HG03066 (cell line): Measurements from ENCODE around the gene TIMM50.
"Not testable (repeated sequence)": the region's sequence is repeated elsewhere in the genome, so short reads cannot be mapped to it uniquely, and the experiment has no call there.

Experiments used
- ATAC-seq: cut with Tn5 transposase; IDR thresholded peaks from one replicate; pipeline ENCODE4 v1.9.1; 2021; ENCODE audit warnings: low read depth; ENCODE audit not compliant: unreplicated experiment

TIMM50 gene

DNA sequence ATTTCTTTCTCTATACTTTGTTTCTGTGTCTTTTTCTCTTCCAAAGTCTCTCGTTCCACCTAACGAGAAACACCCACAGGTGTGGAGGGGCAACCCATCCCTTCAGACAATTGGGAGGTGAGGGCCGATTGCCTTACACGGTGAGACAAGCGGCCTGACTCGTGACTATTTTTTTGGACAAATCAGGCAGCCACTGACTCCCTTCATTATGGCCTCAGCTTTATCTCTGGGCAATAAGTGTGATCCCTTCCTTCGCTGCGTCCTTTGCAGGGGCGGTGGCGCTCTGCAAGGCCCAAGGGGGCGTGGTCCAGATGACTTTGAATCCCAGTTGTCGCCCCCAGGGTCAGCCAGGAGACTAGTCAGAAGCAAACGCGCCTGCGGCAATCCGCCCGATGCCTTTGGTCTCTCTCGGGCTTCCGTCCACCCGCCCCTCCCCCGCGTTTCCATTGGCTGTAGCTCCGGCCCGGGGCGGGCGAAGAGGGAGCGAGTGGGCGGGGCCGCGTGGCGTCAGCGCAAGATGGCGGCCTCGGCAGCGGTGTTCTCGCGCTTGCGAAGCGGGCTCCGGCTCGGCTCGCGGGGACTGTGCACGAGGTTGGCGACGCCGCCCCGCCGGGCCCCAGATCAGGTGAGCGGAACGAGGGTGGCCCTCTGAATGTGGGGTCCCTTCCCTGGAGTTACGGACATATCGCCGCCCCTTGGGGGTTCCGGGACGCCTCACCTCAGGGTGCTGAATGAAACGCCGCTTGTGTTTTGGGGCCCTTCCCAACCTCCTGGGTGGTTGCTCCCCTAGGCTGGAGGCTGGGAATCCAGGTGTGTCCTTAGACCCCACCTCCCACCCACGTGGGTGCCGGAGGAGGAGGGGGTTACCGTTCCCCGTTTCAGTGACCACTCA, at the start of gene TIMM50:
Gene TIMM50, plus strand, starts transcription at position 502 of the 892 bp plus-strand sequence. Its CDS starts 16 bp downstream, at position 518.
- ATAC-seq = peak; percentile 81

DNA sequence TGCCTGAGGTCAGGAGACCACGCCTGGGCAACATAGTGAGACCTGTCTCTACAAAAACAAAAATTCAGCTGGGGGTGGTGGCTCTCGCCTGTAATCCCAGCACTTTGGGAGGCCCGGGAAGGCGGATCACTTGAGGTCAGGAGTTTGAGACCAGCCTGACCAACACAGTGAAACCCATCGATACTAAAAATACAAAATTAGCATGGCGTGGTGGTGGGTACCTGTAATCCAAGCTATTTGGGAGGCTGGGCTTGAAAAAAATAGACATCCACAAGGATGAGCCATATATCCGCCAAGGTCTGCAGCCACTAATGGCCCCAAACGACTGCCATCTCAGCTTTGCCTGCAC, 48.0 kb upstream of the TIMM50 start:
- ATAC-seq = no peak

DNA sequence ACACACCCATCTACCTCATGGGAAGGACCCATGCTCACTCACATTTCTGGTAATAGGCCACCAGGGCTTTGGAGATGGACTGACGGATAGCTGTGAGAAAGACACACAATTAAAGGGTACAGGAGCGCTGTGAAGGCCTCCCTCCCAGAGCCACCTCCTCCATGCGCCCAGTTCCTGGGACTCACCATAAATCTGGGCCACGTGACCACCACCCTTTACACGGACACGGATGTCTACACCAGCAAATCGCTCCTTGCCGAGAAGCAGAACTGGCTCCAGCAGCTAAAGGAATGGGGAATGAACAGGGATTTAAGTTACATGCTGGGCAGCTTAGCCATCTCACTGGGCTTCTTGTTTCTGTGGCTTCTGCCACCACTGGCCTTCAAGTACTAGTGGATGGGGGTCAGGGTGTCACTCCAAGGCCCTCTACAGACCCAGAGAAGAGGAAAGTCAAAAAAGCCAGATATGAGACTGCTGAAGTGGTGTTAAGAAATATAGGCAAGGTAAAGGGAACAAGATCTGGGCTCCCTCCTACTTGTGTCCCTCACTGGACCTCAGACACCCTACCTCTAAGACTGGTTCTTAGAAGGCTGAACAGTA, 47.1 kb upstream of the TIMM50 start:
- ATAC-seq = no peak

DNA sequence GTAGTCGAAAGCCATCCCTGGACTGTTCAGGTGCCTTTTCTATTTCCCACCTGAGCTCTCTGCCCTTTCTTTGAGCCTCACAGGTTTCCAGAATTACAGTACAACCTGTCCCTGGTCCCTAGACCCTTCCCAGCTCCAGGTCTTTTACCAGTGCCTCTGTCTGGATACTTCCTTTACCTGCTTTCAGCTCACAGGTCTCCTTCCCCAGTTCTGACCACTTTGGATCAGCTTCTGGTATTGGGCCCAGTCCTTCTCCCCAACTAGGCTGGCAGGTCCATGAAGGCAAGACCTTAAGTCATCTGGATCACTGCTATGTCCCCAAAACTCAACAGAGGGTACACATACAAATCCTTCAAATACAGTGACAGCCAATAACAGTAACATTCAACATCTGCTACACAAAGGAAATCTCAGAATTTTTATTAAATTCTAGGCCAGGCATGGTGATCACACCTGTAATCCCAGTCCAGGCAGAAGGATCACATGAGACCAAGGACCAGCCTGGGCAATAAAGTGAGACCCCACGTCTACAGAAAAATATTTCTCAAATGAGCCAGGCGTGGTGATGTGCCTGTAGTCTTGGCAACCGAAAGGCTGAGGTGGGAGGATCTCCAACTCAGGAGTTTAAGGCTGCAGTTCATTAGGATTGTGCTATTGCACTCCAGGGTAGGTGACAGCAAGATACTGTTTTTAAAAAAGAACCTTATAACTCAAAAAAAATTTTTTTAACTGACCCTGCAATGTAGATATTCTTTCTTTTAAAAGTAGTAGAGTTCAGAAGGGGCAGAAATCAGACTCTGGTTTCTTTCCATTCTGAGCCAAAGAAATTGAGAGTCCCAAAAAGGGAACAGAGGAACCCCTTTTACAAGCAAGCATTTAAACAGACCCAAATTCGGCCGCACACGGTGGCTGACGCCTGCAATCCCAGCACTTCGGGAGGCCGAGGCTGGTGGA, 46.2 kb upstream of the TIMM50 start:
- ATAC-seq = no peak

DNA sequence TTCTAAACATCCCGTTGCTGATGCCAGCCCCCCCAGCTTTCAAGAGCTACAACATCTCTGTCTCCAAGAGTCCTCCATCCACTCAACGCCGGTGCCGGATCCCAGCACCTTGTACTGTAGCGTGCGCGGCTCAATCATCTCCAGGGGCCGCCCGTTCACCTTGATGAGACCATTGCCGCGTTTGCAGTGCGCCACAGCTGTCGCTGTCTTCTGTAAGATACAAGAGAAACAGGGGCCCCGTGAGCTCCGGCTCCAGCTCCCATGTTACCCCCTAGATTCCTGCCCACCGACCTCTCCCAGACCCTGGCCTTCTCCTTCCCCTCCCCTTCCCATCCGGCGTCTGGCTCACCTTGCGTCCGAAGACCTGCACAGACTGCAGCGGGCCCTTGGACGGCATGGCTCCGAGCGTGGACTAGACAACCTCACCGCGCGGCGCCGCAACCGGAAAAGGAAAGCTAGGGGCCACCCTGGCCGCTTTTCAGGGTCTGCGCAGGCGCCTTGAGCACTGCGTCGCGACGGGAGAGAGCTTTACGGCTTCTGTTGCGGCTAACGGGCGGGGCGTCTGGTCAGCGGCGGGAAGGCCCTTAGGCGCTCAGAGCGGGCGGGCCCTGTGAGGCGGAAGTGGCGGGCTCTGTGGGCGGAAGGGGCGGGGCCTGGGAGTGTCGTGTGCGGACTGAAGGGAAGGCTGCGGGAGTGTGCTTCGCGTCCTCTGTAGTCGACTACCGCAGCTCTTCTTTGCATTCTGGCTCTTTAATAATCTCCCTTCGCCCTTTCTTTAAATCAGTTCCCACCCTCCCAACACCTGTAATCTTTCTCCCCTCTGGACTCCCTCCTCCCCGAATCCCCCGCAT, 44.9 kb upstream of the TIMM50 start, which contains the start of gene RPS16:
Gene RPS16, minus strand, starts transcription at position 451 of the 851 bp plus-strand sequence. Its CDS starts 54 bp downstream, at position 397.
- ATAC-seq = peak; percentile 89

DNA sequence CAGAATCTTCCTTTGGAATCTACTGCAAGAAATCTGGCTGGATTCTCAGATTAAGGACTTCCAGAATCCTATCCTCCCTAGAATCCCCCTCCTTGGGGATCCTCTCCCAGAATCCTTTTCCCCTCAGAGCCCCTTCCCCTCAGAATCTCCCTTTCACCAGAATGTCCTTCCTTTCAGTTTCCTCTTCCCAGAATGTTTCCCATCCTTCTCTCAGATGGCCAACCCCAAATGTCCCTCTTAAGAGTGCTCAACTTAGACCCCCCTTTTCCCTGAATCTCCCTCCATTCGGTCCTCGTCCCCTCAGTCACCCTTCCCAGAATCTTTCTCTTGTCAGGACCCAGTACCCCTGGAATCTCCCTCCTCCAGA, 44.3 kb upstream of the TIMM50 start:
- ATAC-seq = no peak

DNA sequence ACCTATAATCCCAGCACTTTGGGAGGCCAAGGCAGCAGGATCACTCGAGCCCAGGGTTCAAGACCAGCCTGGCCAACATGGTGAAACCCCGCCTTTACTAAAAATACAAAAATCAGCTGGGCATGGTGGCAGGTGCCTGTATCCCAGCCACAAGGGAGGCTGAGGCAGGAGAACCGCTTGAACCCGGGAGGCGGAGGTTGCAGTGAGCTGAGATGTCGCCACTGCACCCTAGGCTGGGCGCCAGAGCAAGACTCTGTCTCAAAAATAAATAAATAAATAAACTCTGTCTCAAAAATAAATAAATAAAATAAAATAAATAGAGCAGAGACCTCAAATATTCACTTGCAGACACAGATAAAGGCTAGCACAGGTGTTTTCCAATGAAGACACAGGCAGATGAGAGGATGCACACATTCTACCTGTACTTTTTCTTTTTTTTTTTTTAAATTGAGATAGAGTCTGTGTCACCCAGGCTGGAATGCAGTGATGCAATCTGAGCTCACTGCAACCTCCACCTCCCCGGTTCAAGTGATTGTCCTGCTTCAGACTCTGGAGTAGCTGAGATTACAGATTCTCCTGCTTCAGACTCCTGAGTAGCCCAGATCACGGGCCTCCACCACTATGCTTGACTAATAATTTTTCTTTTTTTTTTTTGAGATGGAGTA, 42.2 kb upstream of the TIMM50 start:
- no peak for ATAC-seq

DNA sequence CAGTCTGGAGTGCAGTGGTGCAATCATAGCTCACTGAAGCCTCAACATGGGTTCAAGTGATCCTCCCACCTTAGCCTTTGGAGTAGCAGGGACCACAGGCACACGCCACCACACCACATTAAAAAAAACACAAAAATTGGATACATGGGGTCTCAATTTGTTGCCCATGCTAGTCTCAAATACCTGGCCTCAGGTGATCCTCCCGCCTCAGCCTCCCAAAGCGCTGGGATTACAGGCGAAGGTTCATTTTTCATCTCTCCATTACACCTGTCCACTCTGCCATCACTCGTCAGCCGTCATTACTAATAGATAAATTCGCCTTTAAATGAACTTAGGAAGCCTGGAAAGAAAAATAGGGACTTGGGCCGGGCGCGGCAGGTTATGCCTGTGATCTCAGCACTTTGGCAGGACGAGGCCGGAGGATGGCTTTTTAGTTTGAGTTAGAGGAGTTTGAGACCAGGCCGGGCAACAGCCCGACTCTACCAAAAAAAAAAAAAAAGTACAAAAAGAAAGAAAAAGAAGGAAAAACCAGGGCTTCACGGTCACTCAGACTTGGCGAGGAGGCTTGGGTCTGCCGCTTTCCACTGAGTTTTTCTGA, 35.9 kb upstream of the TIMM50 start:
- no peak for ATAC-seq

DNA sequence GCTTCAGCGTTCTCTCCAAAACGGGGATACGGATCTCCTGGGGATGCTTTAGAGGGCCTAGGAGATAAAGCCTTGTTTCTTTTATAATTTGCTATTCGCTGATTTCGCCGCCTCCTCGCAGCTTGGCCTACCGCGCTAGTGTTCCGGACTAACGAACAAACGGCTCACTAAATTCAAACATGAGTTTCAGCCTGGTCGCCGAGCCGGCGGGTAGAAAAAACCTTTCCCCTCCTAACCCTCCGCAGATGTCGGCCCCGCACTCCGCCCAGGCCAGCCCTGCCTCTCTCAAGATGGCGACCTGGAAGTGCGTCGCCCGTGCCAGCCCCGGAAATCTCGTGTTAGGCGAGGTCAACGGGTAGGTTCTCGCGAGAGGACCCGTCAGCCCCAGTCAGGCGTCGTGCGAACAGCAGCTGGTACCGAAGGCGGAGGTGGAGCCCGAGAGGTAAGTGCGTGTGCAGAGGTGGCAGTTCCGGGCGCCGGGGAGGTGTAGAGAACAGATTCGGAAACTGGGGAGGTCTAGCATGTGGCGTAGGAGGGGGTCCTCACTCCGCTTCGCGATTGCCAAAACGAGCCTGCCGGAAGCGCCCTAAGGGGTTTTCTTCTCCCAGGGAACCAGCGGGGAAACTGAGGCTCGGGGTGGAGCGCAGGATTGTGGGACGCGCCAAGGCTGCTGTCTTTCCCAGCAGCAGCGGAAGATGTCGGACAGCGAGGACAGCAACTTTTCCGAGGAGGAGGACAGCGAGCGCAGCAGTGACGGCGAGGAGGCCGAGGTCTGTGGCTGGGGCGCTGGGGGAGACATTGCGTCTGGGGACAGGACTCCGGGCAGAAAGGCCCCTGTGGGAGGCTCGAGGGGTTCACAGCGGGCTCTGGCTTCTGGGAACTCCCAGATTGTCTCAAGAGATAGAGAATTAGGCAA, 35.2 kb upstream of the TIMM50 start, which contains the start of gene SUPT5H:
Gene SUPT5H, plus strand, starts transcription at position 387 of the 916 bp plus-strand sequence. Its CDS starts 309 bp downstream, at position 696.
- peak; percentile 71 for ATAC-seq

DNA sequence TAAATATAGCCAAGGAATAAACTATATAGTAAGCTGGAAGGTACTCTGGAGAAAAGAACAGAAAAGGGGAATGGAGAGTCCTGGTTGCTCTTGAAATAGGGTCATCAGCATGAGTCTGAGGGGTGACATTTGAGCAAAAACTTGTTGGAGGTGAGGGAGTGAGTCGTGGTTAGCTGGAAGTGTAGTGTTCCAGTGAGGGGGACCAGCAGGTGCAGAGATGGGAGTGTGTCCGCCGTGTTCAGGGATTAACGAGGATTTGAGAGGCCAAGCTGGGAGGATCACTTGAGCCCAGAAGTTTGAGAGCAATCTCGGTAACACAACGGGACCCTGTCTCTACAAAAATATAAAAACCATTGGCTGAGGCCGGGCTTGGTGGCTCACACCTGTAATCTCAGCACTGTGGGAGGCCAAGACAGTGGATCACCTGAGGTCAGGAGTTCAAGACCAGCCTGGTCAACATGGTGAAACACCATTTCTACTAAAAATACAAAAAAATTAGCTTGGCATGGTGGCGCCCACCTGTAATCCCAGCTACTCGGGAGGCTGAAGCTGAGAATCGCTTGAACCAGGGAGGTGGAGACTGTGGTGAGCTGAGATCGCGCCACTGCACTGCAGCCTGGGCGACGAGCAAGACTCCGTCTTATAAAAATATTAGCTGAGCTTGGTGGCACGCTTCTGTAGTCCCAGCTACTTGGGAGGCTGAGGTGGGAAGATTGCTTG, 34.1 kb upstream of the TIMM50 start:
- no peak for ATAC-seq

DNA sequence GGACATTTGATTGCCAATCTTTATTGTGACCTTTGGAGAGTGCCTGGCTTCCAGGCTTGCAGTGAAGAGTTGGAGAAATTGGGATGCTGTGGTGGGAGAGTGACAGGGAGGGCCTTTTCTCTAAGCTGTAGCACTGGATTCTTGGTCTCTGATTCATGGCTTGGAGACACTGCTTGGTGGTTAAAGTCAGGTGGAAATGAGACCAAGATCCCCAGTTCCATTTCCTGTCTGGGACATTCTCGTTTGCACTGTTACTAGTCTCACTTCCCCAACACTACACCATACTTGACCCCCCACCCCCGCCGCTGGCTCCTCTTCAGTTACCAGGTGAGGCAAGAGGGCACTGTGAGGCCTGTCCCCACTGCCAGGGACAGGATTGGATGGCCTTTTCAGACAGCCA, 32.4 kb upstream of the TIMM50 start:
- no peak for ATAC-seq

DNA sequence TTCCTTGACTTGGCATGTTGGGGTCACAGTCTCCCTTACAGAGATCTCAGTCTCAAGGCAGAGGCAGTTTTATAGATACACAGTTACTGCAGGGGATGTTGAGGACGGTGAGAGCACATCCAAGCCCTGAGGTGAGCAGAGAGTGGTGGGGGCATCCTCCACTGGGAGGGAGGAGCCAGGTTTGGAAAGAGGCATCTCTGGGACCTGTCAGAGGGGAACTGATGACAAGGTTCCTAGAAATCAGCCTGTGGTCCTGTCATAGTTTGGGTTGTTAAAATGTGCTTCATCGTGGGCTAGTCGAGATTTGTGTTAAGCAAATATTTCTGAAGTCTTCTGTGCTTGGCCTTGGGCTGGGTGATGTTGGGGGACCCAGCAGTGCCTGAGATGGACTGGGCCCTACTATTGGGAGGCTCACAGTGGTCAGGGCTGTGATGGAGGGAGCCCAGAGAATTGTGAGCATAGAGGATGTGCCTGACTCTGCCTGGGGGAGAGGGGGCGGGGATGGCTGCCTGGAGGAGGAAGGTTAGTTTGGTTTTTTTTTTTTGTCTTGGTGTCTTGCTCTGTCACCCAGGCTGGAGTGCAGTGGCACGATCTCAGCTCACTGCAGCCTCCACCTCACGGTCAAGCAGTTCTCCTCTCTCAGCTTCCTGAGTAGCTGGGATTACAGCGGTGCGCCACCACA, 31.4 kb upstream of the TIMM50 start:
- ATAC-seq = no peak

DNA sequence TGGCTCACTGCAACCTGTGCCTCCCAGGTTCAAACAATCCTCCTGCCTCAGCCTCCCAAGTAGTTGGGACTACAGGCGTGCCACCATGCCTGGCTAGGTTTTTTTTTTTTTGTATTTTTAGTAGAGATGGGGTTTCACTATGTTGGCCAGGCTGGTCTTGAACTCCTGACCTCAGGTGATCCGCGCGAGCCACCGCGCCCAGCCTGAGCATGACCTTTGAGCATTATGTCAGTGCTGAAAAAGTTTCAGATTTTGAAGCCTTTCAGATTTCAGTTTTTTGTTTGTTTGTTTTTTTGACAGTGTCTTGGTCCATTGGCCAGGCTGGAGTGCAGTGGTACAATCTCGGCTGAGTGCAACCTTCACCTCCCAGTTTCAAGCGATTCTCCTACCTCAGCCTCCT, 29.4 kb upstream of the TIMM50 start:
- ATAC-seq = not testable (repeated sequence)

DNA sequence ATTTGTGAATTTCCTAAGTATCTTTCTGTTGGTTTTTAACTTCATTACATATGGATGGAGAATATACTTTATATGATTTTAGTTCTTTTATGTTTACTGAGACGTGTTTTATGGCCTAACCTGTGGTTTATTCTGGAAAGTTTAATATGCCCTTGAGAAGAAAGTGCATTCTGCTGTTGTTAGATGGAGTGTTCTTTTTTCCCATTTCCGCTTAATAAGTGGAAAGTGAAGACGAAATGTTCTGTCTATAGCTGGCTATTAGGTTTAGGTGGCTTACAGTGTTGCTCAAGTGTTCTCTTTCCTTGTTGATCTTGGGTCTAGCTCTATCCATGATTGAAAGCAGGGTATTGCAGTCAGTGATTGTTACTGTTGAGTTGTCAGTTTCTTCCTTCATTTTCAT, 17.2 kb upstream of the TIMM50 start:
- ATAC-seq = no peak

DNA sequence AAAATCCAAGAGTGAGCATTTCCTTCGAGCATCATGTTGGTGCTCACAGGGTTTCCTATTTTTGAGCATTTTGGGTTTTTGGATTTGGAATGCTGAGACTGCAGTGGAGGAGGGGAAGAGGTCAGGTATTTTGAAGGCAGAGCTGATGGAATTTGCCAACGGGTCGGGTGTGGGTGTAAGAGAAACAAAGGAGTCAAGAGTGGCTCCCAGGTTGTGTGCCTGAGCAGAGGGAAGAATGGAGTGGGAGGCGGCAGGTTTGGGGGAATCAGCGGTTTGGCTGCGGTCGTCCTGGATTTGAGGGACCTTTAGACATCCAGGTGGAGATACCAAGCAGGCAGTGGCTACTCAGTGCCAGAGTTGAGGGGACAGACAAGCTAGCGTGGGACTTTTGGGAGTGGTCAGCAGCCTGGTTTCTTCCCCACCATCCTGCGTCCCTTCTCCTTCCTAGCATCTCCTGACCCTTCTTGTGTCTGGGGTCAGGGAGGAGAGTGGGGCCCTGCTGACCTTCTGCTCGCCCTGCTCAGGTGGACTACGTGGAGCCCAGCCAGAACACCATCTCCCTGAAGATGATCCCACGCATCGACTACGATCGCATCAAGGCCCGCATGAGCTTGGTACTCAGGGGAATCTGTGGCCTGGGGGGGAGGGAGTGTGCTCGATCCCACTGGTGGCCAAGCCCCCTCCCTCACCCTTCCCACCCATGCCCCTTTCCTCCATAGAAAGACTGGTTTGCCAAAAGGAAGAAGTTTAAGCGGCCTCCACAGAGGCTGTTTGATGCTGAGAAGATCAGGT, 14.5 kb upstream of the TIMM50 start:
- ATAC-seq = no peak

DNA sequence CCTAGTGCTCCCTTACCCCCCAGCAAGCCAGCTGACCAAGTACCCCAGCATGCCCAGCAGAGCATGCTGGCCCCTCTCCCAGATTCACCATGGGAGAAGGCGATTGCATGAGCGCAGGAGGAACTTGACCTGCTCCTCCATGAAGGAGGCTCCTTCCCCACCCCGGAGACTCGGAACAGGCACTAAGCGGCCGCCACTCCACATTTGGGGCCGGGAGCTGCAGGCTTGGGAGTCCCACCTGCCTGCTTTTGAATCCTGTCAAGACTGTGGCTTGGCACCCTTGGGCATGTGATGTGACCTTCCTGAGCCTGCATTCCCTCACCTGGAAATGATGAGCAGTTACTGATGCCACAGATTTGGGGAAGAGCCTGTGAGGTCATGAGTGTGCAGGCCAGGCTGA, 12.7 kb upstream of the TIMM50 start:
- ATAC-seq = no peak
